ENCODE data around the gene ART3. TPM values are rescaled to one million over a fixed set of nuclear protein-coding genes. Genes with fewer than 3 reads are reported as not detected.

ART3 gene
- not detected for polyA plus RNA-seq (2012; ENCODE audit: insufficient read length, low read depth)

GRCh38 chr4:76074468-76074867, at the start of gene ART3:
Gene ART3 (plus strand): TSS chr4:76074709. CDS start chr4:76075890, 1,181 bp downstream.
- TF ChIP-seq REST (IDR thresholded peaks at IDR 0.05; ENCODE audit: insufficient read depth in 1 of 2, low read depth in 2 of 2, low read length in 2 of 2) (no peak), FOXP2 (optimal IDR thresholded peaks at IDR 0.05; ENCODE audit: borderline replicate concordance, extremely low read depth, extremely low read length, insufficient read depth) (no peak), POLR2AphosphoS5 (IDR thresholded peaks at IDR 0.05; ENCODE audit: low read depth, low read length) (no peak)

GRCh38 chr4:76028350-76028765, 46.2 kb upstream of the ART3 start:
- TF ChIP-seq POLR2AphosphoS5 (IDR thresholded peaks at IDR 0.05; ENCODE audit: low read depth, low read length) (no peak), TAF1 (IDR thresholded peaks at IDR 0.05; ENCODE audit: borderline replicate concordance, insufficient read depth, low read length) (no peak), REST (IDR thresholded peaks at IDR 0.05; ENCODE audit: insufficient read depth in 1 of 2, low read depth in 2 of 2, low read length in 2 of 2) (no peak)

GRCh38 chr4:76029300-76029699, 45.2 kb upstream of the ART3 start:
- TF ChIP-seq TAF1 (IDR thresholded peaks at IDR 0.05; ENCODE audit: borderline replicate concordance, insufficient read depth, low read length) (no peak), POLR2AphosphoS5 (IDR thresholded peaks at IDR 0.05; ENCODE audit: low read depth, low read length) (no peak), SIN3A (IDR thresholded peaks at IDR 0.05; ENCODE audit: borderline replicate concordance, insufficient read depth, low read length) (no peak), FOXP2 (optimal IDR thresholded peaks at IDR 0.05; ENCODE audit: borderline replicate concordance, extremely low read depth, extremely low read length, insufficient read depth) (no peak), REST (IDR thresholded peaks at IDR 0.05; ENCODE audit: insufficient read depth in 1 of 2, low read depth in 2 of 2, low read length in 2 of 2) (no peak)

GRCh38 chr4:76035141-76035540, 39.4 kb upstream of the ART3 start:
- TF ChIP-seq REST (IDR thresholded peaks at IDR 0.05; ENCODE audit: insufficient read depth in 1 of 2, low read depth in 2 of 2, low read length in 2 of 2) (no peak), POLR2AphosphoS5 (IDR thresholded peaks at IDR 0.05; ENCODE audit: low read depth, low read length) (no peak), SIN3A (IDR thresholded peaks at IDR 0.05; ENCODE audit: borderline replicate concordance, insufficient read depth, low read length) (no peak), TAF1 (IDR thresholded peaks at IDR 0.05; ENCODE audit: borderline replicate concordance, insufficient read depth, low read length) (no peak), FOXP2 (optimal IDR thresholded peaks at IDR 0.05; ENCODE audit: borderline replicate concordance, extremely low read depth, extremely low read length, insufficient read depth) (no peak)

GRCh38 chr4:76035799-76036380, 38.6 kb upstream of the ART3 start, which contains the start of gene CXCL11:
Gene CXCL11 (minus strand): TSS chr4:76036070. CDS start chr4:76035987, 83 bp downstream.
- no peak for TF ChIP-seq FOXP2 (optimal IDR thresholded peaks at IDR 0.05; ENCODE audit: borderline replicate concordance, extremely low read depth, extremely low read length, insufficient read depth)
- TF ChIP-seq TAF1 (IDR thresholded peaks at IDR 0.05; ENCODE audit: borderline replicate concordance, insufficient read depth, low read length): no peak
- no peak for TF ChIP-seq POLR2AphosphoS5 (IDR thresholded peaks at IDR 0.05; ENCODE audit: low read depth, low read length)
- no peak for TF ChIP-seq SIN3A (IDR thresholded peaks at IDR 0.05; ENCODE audit: borderline replicate concordance, insufficient read depth, low read length)
- no peak for TF ChIP-seq REST (IDR thresholded peaks at IDR 0.05; ENCODE audit: insufficient read depth in 1 of 2, low read depth in 2 of 2, low read length in 2 of 2)
